Measurements from ENCODE around the gene PARP1. TPM values are rescaled to one million over a fixed set of nuclear protein-coding genes. Genes with fewer than 3 reads are reported as not detected.

Gene PARP1
- total RNA-seq, 1 experiment from 2014 or later: 235 TPM

GRCh38 chr1:226443033-226443432 lies 35.1 kb upstream of the PARP1 start:
- ChIA-PET CTCF (interaction anchor here (0.6 to 10.2 kb wide), 4 partner anchors 18 to 991 kb away, joined by 3 to 106 read pairs (median 4); no protein-coding TSS in a partner anchor), POLR2A (interaction anchor here (1.1 to 1.8 kb wide), 2 partner anchors 18 to 496 kb away, joined by 3 to 6 read pairs; no protein-coding TSS in a partner anchor)
- Mint-ChIP-seq H3K36me3 (ENCODE audit: insufficient read depth, unreplicated experiment) (no peaks in the 10 kb centered on the region), H3K9me3 (ENCODE audit: unreplicated experiment) (peaks cover 7% of the 10 kb centered on the region), H3K27me3 (ENCODE audit: insufficient read depth, unreplicated experiment) (peaks cover 66% of the 10 kb centered on the region), H3K4me3 (ENCODE audit: unreplicated experiment) (no peak overlapping the region), H3K27ac (ENCODE audit: low read depth, unreplicated experiment) (no peak overlapping the region), H3K4me1 (ENCODE audit: insufficient read depth, unreplicated experiment) (peaks cover 5% of the 10 kb centered on the region)
- DNase-seq (ENCODE audit: unreplicated experiment): no peak
- no TSS peak for BruUV-seq (replicated peaks)
- intact Hi-C loops (cut with micrococcal nuclease): no loop called here
- TF ChIP-seq CTCF (IDR thresholded peaks at IDR 0.05; ENCODE audit: unreplicated experiment): no peak

- peaks cover 73% of the 10 kb centered on the region for H3K27me3 Mint-ChIP-seq (ENCODE audit: insufficient read depth, unreplicated experiment)
- H3K9me3 Mint-ChIP-seq (ENCODE audit: unreplicated experiment): peaks cover 7% of the 10 kb centered on the region
- intact Hi-C loops (cut with micrococcal nuclease): no loop called here
- H3K4me3 Mint-ChIP-seq (ENCODE audit: unreplicated experiment): no peak overlapping the region
- TF ChIP-seq CTCF (IDR thresholded peaks at IDR 0.05; ENCODE audit: unreplicated experiment): no peak
- H3K4me1 Mint-ChIP-seq (ENCODE audit: insufficient read depth, unreplicated experiment): peaks cover 10% of the 10 kb centered on the region
- DNase-seq (ENCODE audit: unreplicated experiment): no peak
- no TSS peak for BruUV-seq (replicated peaks)
- ChIA-PET POLR2A (no interaction called here), CTCF (interaction anchor here (0.8 to 10.2 kb wide), 5 partner anchors 12 to 108 kb away, joined by 3 to 106 read pairs (median 8); partner anchors contain the start of gene PARP1)
- no peak overlapping the region for H3K27ac Mint-ChIP-seq (ENCODE audit: low read depth, unreplicated experiment)
- no peaks in the 10 kb centered on the region for H3K36me3 Mint-ChIP-seq (ENCODE audit: insufficient read depth, unreplicated experiment)
Observed at GRCh38 chr1:226441629-226442028, 33.7 kb upstream of the PARP1 start.

- Mint-ChIP-seq H3K36me3 (ENCODE audit: insufficient read depth, unreplicated experiment) (no peaks in the 10 kb centered on the region), H3K27me3 (ENCODE audit: insufficient read depth, unreplicated experiment) (peaks cover 68% of the 10 kb centered on the region), H3K27ac (ENCODE audit: low read depth, unreplicated experiment) (no peak overlapping the region), H3K4me1 (ENCODE audit: insufficient read depth, unreplicated experiment) (peaks cover 11% of the 10 kb centered on the region), H3K9me3 (ENCODE audit: unreplicated experiment) (peaks cover 7% of the 10 kb centered on the region), H3K4me3 (ENCODE audit: unreplicated experiment) (no peak overlapping the region)
- TF ChIP-seq CTCF (IDR thresholded peaks at IDR 0.05; ENCODE audit: unreplicated experiment): no peak
- DNase-seq (ENCODE audit: unreplicated experiment): no peak
- no TSS peak for BruUV-seq (replicated peaks)
- ChIA-PET POLR2A (interaction anchor here (0.6 to 1.3 kb wide), 3 partner anchors 33 to 534 kb away, joined by 3 to 4 read pairs (median 3); no protein-coding TSS in a partner anchor), CTCF (interaction anchor here (0.6 to 10.2 kb wide), 11 partner anchors 11 to 481 kb away, joined by 3 to 106 read pairs (median 4); no protein-coding TSS in a partner anchor)
- intact Hi-C loops (cut with micrococcal nuclease): no loop called here
Observed at GRCh38 chr1:226440512-226440911, 32.6 kb upstream of the PARP1 start.

- Mint-ChIP-seq H3K9me3 (ENCODE audit: unreplicated experiment) (peaks cover 7% of the 10 kb centered on the region), H3K4me3 (ENCODE audit: unreplicated experiment) (no peak overlapping the region), H3K36me3 (ENCODE audit: insufficient read depth, unreplicated experiment) (no peaks in the 10 kb centered on the region), H3K27me3 (ENCODE audit: insufficient read depth, unreplicated experiment) (peaks cover 59% of the 10 kb centered on the region), H3K4me1 (ENCODE audit: insufficient read depth, unreplicated experiment) (peaks cover 6% of the 10 kb centered on the region), H3K27ac (ENCODE audit: low read depth, unreplicated experiment) (no peak overlapping the region)
- CTCF ChIA-PET: interaction anchor here (0.6 to 10.2 kb wide), 2 partner anchors 13 to 77 kb away, joined by 3 to 106 read pairs; no protein-coding TSS in a partner anchor
- peak; percentile 71 for DNase-seq (ENCODE audit: unreplicated experiment)
- POLR2A ChIA-PET: interaction anchor here (1.5 kb wide), 1 partner anchor 165 kb away, joined by 5 read pairs; no protein-coding TSS in a partner anchor
- intact Hi-C loops (cut with micrococcal nuclease): no loop called here
- BruUV-seq (replicated peaks): no TSS peak
- TF ChIP-seq CTCF (IDR thresholded peaks at IDR 0.05; ENCODE audit: unreplicated experiment): peak; percentile 28
Observed at GRCh38 chr1:226438007-226438406, 30.1 kb upstream of the PARP1 start.

All from MCF 10A (cell line).